ENCODE measurements around the gene RAB5IF. TPM values are rescaled to one million over a fixed set of nuclear protein-coding genes. Genes with fewer than 3 reads are reported as not detected.
A peak's percentile ranks its signal among the peaks of the same experiment; 100 is the strongest.
"Not testable (repeated sequence)": the region's sequence is repeated elsewhere in the genome, so short reads cannot be mapped to it uniquely, and the experiment has no call there.

RAB5IF gene
- total RNA-seq, 1 donor = 59.7 TPM

DNA sequence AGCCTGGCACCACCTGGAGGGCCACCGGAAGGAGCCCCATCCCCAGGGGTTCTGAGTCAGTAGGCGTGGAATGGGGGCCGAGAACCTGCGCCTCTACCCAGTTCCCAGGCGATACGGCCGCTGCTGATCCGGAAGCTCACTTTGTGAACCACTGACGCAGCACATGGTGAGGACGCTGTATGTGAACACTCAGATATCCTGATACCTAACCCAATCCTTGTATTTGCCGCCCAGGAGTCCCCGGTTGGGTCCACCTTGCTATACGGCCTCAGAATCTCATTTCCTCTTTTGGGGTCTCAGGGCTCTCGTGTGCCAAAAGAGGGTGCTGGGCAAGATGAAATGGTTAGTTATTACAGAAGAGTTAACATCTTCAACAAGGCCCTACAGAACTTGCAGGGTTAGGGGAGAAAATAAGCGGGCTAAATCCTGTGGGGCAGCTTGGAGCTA, 604 bp upstream of the RAB5IF start:
- Histone ChIP-seq H3K27me3 (ENCODE audit: insufficient read depth, low read length) (no peaks in the 10 kb centered on the region), H3K27ac (ENCODE audit: low read depth, low read length) (peak overlapping the region; percentile 73), H3K79me2 (ENCODE audit: insufficient read depth, low read length) (peaks cover 38% of the 10 kb centered on the region), H4K20me1 (ENCODE audit: insufficient read depth, low read length) (peaks cover 21% of the 10 kb centered on the region), H3K9me3 (ENCODE audit: low read depth, low read length) (no peaks in the 10 kb centered on the region), H3K4me2 (ENCODE audit: insufficient read depth, low read length) (peak overlapping the region; percentile 91), H3K4me1 (ENCODE audit: insufficient read depth, low read length) (peaks cover 17% of the 10 kb centered on the region), H3K4me3 (ENCODE audit: insufficient read depth, low read length) (peak overlapping the region; percentile 93), H3K36me3 (ENCODE audit: insufficient read depth, low read length) (peaks cover 25% of the 10 kb centered on the region), H2AFZ (ENCODE audit: low read length) (peak overlapping the region; percentile 93)
- DNase-seq (ENCODE audit: insufficient read length, low spot score, missing footprints) = no peak
- TF ChIP-seq, protein P1, sequence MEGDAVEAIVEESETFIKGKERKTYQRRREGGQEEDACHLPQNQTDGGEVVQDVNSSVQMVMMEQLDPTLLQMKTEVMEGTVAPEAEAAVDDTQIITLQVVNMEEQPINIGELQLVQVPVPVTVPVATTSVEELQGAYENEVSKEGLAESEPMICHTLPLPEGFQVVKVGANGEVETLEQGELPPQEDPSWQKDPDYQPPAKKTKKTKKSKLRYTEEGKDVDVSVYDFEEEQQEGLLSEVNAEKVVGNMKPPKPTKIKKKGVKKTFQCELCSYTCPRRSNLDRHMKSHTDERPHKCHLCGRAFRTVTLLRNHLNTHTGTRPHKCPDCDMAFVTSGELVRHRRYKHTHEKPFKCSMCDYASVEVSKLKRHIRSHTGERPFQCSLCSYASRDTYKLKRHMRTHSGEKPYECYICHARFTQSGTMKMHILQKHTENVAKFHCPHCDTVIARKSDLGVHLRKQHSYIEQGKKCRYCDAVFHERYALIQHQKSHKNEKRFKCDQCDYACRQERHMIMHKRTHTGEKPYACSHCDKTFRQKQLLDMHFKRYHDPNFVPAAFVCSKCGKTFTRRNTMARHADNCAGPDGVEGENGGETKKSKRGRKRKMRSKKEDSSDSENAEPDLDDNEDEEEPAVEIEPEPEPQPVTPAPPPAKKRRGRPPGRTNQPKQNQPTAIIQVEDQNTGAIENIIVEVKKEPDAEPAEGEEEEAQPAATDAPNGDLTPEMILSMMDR (IDR thresholded peaks at IDR 0.05; ENCODE audit: extremely low read depth, low read depth, low read length) = no peak

- peak overlapping the region; percentile 98 for H3K4me2 ChIP-seq (ENCODE audit: insufficient read depth, low read length)
- H3K9me3 ChIP-seq (ENCODE audit: low read depth, low read length) = no peaks in the 10 kb centered on the region
- H3K4me1 ChIP-seq (ENCODE audit: insufficient read depth, low read length) = peaks cover 17% of the 10 kb centered on the region
- peak; percentile 72 for DNase-seq (ENCODE audit: insufficient read length, low spot score, missing footprints)
- peaks cover 38% of the 10 kb centered on the region for H3K36me3 ChIP-seq (ENCODE audit: insufficient read depth, low read length)
- H3K4me3 ChIP-seq (ENCODE audit: insufficient read depth, low read length) = peak overlapping the region; percentile 93
- TF ChIP-seq, protein P1 (IDR thresholded peaks at IDR 0.05; ENCODE audit: extremely low read depth, low read depth, low read length) = no peak
- H3K27ac ChIP-seq (ENCODE audit: low read depth, low read length) = peak overlapping the region; percentile 48
- peaks cover 40% of the 10 kb centered on the region for H3K79me2 ChIP-seq (ENCODE audit: insufficient read depth, low read length)
- no peaks in the 10 kb centered on the region for H3K27me3 ChIP-seq (ENCODE audit: insufficient read depth, low read length)
- H4K20me1 ChIP-seq (ENCODE audit: insufficient read depth, low read length) = peaks cover 21% of the 10 kb centered on the region
- H2AFZ ChIP-seq (ENCODE audit: low read length) = peak overlapping the region; percentile 45
Measured at GRCh38 chr20:36606158-36607066, 833 bp downstream of the RAB5IF start.

- Histone ChIP-seq H3K79me2 (ENCODE audit: insufficient read depth, low read length) (peaks cover 40% of the 10 kb centered on the region), H2AFZ (ENCODE audit: low read length) (no peak overlapping the region), H3K4me1 (ENCODE audit: insufficient read depth, low read length) (peaks cover 17% of the 10 kb centered on the region), H3K27me3 (ENCODE audit: insufficient read depth, low read length) (no peaks in the 10 kb centered on the region), H4K20me1 (ENCODE audit: insufficient read depth, low read length) (peaks cover 21% of the 10 kb centered on the region), H3K27ac (ENCODE audit: low read depth, low read length) (no peak overlapping the region), H3K4me3 (ENCODE audit: insufficient read depth, low read length) (no peak overlapping the region), H3K9me3 (ENCODE audit: low read depth, low read length) (no peaks in the 10 kb centered on the region), H3K4me2 (ENCODE audit: insufficient read depth, low read length) (peak overlapping the region; percentile 98), H3K36me3 (ENCODE audit: insufficient read depth, low read length) (peaks cover 51% of the 10 kb centered on the region)
- no peak for DNase-seq (ENCODE audit: insufficient read length, low spot score, missing footprints)
- TF ChIP-seq, protein P1 (IDR thresholded peaks at IDR 0.05; ENCODE audit: extremely low read depth, low read depth, low read length) = no peak
Measured at GRCh38 chr20:36607586-36608387, 2.2 kb downstream of the RAB5IF start.

- peaks cover 56% of the 10 kb centered on the region for H3K36me3 ChIP-seq (ENCODE audit: insufficient read depth, low read length)
- peaks cover 21% of the 10 kb centered on the region for H4K20me1 ChIP-seq (ENCODE audit: insufficient read depth, low read length)
- DNase-seq (ENCODE audit: insufficient read length, low spot score, missing footprints) = not testable (repeated sequence)
Measured at GRCh38 chr20:36608388-36608728, 2.8 kb downstream of the RAB5IF start.

More at GRCh38 chr20:36608388-36608728, 2.8 kb downstream of the RAB5IF start:
- not testable (repeated sequence) for H3K27ac ChIP-seq (ENCODE audit: low read depth, low read length); H3K4me2 ChIP-seq (ENCODE audit: insufficient read depth, low read length); H3K4me3 ChIP-seq (ENCODE audit: insufficient read depth, low read length); H3K9me3 ChIP-seq (ENCODE audit: low read depth, low read length); H2AFZ ChIP-seq (ENCODE audit: low read length); H3K27me3 ChIP-seq (ENCODE audit: insufficient read depth, low read length)
- Histone ChIP-seq H3K4me1 (ENCODE audit: insufficient read depth, low read length) (peaks cover 17% of the 10 kb centered on the region), H3K79me2 (ENCODE audit: insufficient read depth, low read length) (peaks cover 40% of the 10 kb centered on the region)
